T1000 (cell line): Measurements from ENCODE around the gene HORMAD2.

Source experiments
- DNase-seq: peaks from one replicate; lab custom pipeline; 2025; ENCODE audit warnings: mixed read lengths; lab: John Stamatoyannopoulos, UW

The HORMAD2 gene

DNA sequence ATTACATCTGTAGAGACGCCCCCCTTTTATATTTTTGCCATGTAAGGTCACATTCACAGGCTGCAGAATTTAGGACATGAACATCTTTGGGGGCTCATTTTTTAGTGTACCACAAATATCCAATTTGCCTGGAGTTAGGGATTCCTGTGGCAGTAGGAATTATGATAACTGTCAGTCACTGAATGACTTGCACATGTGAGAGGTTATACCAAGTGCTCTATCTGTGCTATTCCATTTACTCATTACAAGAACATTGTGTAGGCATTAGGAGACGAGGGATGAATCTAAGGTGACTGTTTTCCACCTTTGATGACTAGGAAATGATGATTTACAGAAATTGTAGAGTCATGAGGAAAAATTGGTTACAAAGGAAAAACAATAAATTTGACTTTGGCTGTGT lies 87.0 kb downstream of the HORMAD2 start:
- no peak for DNase-seq

DNA sequence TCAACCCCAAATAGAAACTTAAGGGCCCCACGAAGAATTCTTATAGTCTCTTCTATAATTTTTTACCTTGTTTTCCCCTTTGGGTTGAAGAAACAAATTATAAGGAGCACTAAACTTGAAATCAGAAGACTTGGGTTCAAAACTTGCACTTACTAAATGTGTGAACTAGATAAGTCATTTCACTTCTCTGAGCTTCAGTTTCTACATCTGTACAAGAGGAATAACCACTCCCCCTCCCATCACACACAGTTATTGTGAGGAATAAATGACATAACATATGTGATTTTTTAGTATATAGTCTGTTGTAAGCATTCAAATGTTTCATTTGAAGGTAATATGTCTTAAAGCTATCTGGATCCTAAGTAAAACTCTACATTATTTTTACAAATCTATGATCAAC lies 87.5 kb downstream of the HORMAD2 start:
- no peak for DNase-seq

DNA sequence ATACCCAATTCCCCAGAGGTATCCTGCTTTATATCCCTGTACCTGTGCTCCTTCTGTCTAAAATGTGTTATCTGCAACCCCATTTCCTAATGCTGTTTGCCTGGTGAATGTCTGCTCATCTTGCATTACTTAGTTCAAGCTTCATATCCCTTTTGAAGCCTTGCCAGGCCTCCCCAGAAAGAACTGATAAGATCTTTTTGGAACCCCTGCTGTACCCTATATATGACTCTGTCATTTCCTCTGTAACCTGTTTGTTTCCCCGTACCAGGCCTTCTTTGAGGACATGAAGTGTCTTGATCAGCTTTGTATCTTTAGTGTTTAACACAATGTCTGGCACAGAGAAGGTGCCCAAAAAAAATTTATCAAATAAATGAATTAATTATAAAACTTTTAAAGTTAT lies 88.7 kb downstream of the HORMAD2 start:
- no peak for DNase-seq

DNA sequence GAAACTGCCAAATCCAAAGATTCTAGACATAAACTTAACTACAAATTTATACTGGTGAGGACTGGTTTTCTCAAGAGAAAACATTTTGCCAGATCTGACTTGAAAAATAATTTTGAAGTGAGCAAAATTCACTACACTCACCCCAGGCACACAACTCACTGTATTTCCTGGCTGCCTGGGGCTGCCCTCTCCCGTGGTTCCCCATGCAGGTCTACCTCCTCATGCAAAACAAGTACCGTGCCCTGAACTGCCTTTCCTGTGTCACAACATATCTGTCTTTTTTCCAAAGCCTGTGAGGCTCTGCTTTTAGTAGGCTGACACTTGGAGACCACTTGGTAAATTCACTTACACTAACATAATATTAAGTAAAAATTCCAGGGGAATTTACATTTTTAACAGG lies 89.9 kb downstream of the HORMAD2 start:
- DNase-seq, result no peak

DNA sequence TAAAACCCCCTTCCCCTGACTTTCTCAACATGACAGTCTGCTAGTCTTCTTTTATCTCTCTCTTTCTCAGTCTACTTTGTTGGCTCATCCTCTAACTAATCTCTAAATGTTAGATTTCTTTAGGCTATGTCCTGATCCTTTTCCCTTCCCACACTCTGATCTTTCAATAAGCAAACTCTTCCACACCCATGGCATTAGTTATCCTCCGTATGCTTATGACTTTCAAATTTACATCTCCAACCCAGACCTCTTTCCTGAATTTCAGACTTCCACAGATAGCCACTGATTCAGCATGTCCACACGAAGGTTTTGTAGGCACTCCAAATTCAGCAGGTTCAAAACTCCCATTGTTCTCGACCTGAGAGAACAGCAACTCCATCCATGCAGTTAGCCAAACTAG lies 90.7 kb downstream of the HORMAD2 start:
- no peak for DNase-seq

DNA sequence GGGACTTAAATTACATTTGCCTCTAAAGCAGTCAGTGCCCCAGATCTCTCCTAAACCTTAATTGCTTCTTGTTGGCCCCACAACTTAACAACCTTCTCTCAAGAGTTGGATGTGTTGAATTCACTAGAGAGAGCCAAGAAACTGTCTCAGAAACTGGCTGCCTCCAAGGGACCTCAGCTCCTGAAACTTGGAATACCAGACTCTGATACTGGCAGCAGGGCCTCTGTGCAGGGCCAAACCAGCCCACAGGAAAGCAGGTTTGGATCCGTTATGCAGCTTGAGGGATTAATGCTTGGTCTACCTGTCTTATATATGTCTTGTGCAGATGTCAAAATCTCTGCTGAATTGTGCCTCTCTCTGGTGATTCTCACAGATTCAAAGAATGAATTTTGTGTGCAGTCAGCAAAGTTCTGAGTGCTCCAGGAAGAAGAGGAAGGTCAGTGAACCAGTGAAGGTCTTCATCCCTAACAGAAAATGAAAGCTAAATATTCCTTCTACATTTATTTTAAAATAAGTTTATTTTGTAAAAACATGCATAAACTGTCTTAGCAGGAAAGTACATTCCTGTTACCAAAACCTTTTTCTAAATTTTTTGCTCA lies 95.5 kb downstream of the HORMAD2 start:
- no peak for DNase-seq

DNA sequence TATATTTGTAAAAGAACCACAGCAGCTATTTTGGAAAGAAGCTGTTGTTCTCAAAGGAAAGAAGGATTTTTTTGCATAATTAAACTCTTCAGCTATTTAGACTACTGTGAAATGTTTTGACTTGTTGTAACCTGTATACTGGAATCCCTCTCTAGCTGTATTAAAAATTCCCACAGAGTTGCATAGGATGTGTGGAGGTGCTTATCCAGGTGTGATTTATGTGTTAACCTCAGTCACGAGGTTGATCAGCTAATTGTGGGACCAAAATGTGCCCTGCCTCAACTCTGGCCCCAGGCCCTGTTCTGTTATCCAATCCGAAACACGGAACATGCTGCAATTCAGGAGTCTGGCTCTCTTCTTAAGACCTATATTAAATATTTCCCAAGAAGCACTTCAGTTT lies 96.2 kb downstream of the HORMAD2 start:
- no peak for DNase-seq

DNA sequence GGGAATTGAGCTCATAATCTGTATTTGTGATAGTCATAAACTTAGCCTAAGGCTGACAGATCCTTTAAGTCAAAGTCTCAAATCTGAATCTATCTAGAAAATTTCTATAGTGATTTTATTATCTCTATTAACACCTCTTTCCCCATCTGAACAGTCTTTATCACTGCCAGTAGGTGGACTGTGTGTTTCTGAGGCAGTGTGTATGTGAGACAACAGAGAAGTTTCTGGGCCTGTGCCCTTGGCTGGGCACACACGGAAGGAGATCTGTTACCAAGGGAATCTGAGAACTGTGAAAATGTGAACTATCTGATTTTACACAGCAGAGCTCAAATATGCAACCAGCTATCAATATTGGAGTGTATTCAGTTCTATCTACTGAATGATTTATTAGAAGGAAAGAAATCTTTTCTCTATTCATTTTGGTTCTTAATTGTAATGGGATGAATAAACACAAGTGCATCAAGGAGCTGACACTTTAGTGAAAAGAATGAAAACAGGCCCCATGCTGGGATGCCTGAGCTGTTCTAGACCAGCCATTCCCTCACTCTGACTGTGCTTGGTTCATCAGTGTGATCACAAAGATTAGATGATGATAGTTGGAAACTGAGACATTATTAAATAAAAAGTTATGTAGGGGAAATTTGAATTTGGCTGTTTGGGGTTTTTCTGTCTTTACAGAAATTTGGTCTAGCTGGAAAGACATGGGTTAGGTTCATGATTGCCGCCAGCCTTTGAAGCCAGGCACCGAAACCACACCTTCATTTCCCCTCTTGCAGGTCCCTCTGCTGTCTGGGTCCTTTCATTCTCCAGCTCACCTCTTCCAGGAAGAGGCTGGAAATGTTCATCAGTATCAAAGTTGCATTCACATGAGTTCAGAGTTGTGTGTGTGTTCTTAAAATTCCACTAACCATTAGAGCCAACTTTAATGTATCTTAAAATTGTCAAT lies 98.2 kb downstream of the HORMAD2 start:
- DNase-seq, result no peak

DNA sequence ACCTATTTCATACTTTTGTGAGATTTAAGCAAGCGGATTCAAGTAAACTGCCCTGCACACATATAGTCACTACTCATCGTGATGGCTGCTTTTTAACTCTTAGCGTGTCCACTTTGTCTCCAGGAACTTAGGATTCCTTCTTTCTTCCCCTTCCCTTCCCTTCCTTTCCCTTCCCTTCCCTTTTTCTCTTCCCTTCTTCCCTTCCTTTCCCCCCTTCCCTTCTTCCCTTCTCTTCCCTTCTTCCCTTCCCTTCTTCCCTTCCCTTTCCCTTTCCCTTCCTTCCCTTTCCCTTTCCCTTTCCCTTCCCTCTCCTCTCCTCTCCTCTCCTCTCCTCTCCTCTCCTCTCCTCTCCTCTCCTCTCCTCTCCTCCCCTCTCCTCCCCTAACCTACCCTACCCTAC lies 100.4 kb downstream of the HORMAD2 start:
- DNase-seq, result no peak

DNA sequence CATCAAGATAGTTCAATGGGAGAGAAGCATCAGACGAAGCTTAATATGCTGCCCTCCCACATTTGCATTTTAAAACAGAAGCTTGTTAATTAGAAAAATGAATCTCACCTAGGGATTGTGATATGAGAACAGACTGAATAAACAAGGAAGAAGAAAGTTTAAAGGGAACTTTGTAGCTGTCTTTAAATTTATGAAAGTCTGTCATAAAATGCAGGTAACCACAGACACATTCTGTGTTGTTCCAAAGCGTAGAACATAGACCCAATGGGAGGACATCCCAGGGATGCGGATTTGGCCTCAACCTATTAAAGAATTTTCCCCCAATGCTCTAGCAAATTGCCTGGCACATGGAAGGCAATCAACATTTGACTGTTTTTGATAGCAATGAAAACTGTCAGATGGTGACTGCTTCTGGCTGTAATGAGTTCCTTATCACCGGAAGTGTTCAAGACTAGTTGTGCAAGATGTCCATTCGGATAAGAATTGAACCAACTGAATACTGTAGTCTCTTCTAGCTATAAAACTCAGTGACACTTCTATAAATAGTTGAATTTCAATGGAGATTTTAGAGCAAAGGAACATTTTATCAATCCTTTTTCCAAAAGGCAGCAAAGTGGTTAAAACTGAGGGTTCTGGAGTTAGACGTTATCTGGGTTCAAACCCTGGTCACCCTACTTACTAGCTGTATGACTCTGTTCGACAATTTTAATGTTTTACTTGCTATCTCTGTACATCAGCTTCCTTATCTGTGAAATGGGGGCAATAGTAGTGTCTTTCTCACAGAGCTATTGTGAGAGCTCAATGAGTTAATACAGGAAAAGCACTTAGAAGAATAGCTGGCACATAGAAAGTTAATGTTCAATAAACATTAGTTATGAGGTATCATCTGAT lies 101.4 kb downstream of the HORMAD2 start:
- no peak for DNase-seq

DNA sequence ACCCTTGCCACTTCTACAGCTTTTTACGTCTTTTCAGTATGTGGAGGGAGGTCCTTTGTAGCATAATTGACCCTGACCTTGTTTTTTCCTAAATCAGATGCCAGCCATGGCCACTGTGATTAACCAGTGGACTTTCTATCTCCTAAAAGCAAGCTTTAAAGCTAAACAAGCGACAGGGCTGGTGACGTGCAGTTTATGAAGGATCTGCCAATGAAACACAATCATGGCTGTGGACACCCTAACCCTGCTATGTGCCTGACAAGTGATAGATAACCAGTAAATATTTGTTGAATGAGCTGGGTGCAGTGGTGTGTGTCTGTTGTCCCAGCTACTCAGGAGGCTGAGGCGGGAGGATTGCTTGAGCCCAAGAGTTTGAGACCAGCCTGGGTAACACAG lies 102.1 kb downstream of the HORMAD2 start:
- no peak for DNase-seq

DNA sequence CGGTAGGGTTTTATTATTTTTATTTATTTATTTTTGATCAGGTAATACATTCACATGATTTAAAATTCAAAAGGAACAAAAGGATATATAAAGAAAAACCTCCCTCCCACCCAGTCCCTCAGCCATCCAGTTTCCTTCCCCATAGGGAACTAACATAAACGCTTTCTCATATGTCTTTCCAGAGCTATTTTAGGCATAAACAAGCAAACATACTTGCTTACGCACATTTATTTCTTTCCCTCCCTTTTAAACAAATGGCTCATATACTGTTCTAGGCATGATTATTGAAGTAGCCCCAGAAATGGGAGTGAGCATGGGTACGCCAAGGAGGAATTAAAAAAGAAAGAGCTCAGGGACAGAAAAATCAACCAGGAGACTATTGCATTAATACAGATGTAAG lies 102.6 kb downstream of the HORMAD2 start:
- no peak for DNase-seq

DNA sequence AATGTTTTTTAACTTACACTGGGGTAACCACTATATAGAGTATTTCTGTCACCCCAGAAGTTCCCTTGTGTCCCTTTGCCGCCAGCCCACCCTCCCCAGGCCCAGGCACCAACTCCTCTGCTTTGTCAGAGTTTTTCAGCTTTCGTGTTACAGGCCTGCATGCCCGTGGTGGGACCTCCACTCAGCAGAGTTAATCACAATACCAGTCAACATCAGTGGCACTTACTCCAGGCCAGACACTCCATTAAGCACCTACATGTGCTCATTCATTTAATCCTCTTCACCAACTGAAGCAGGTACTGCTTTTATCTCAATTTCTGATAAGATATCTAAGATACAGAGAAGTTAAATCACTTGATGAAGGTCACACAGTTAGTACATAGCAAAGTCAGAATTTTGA lies 103.0 kb downstream of the HORMAD2 start:
- DNase-seq, result no peak

DNA sequence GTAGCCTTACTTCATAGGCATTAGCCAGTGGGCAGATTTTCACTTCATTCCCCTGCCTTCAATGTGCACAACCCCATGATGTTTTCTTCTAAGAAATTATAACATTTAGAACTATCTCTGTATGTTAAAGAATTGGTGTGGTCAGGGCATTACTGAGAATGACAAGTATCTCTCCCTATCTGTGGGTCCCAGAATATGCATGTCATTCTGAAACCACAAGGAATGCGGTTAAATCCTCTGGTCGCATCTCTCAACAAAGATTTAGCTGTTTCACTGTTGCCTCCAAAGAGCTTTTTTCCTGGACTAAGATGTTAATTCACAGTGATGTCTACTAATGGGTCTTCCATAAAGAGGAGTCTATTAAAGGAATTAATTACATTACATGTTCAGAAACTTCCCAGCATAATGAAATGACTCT lies 103.6 kb downstream of the HORMAD2 start:
- no peak for DNase-seq

DNA sequence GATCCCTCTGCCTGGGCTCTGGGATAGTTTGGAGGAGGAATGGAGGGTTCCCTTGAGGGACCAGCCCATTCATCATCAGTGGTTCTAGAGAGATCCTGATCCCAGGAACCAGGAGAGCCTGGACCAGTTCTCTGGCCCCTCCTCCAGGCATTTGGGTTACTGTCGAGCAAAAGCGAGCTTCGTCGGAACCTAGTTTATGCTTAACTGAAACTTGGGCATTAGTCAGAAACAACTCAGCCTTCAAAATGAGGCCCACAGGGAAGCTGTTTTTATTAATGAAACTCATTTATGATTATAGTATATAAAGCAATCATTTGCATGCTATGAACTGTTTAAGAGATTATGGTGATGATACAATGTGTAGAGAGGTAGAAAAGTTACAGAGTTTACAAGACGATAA lies 104.9 kb downstream of the HORMAD2 start:
- no peak for DNase-seq

DNA sequence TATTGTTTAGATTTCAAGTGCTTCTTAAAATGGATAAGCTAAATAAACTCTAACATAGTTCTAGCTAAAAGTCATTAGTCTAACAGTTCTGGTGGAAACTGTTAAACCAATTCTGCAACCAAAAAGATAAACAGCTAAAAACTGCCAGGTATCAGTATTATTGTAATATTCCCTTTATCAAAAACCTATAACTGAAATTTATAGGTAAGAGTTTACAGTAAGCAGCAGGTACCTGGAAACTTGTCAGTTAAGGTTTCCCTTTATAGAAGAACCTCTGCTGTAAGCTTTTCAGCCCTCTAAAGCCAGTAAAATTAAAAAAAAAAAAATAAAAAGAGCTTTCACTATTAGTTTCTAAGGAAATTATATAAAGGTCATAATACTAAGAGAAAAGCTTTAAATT lies 105.3 kb downstream of the HORMAD2 start:
- DNase-seq, result no peak

DNA sequence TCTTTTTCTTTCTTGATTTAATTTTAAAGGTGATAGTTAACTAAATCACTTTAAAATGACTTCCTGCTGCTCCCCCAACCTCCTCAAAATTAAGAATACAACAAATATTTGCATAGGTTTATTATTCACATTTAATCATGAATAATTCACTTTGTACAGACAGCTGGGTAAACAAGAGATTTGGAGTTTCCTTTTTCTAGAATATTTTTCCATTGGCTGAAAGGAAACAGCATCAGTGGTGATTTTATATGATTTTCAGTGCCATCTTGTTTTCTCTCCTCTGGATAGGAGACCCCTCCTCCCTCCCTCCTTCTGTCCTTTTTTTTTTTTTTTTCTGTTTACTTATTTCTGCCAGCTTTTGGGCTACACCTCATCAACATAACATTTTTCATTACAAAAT lies 105.8 kb downstream of the HORMAD2 start:
- DNase-seq, result no peak

DNA sequence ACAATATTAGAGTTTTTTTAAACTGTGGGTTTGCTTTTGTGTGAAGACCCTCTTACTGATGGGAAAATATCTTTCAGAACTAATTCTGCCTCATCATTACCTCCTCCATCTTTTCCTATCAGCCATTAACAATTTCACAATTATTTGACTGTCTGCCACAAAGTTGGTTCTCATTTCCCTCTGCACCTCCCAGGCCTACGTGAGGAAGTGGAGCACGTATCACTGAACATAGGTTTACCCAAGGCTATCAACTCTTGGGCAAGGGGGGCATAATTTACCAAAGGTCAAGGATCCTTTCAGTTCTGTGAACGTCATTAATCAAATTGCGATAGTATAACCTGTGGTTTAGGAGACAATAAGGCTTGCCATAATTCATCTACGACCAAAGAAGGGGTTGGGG lies 106.2 kb downstream of the HORMAD2 start:
- no peak for DNase-seq

DNA sequence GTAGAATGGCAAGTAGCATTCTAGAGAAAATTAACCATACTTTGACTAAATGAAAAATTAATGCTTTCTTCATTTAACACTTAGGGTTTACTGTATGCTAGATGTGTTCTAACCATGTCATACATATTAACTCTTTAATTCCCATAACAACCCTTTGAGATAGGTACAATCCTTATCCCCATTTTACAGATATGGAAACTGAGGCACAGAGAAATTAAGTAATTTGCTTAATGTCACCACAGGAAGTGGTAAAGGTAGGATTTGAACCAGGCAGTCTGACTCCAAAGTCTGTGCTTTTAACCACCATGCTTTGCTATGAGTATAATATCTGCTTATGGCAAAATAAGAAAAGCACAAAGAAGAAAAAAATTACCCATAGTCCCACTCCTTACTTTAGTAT lies 106.8 kb downstream of the HORMAD2 start:
- no peak for DNase-seq

DNA sequence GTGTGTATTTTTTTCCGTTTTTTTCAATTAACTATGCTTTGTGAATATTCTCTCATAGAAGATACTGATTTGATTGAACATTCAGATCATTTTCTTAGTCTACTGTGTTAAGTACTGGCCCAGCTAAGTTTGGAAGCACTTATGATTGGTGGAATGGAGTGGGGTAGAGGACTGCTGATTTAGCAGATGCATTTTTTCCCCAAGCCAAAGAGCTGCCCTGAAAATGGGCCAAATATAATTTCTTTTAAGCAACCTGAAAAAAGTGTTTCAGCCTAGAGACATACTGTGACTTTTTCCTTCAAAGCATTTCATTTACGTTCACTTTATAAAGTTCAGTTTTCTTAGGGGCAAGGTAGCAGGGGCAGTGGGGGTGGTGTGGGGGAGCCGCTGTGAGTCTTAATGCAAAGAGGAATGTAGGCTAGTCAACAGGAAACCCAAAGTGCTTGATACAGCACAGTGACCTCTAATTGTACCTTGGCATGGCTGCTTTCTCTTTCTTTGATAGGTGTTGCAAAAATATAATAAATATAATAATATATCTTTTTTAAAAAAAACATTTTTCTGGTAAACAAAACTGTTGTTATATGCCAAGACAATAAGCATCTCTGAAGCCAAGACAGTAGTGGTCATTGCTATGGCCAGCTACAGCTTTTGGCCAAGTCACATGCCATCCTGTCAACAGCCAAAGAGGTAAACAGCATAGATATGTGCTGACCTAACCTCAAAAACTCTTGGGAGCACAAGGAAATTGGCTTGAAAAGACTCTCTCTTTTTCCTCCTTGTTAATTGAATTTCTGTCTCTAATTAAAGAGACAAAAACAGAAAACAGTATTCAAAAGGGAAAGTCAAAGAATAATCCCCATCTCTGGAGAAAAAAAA lies 107.5 kb downstream of the HORMAD2 start:
- DNase-seq, result no peak

DNA sequence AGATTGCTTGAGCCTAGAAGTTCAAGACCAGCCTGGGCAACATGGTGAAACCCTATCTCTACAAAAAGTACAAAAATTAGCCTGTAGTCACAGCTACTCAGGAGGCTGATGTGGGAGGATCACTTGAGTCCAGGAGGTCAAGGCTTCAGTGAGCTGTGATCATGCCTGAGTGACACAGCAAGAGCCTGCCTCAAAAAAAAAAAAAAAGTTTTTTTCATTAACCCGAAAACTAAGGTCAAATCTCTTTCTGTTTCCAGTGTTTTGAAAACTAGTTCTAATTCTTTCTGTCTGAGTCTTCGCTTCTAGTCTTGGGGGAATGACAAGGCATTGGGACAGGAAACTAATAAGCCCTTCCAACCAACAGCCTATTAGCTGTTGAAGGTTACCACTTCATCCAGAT lies 108.6 kb downstream of the HORMAD2 start:
- DNase-seq, result no peak

DNA sequence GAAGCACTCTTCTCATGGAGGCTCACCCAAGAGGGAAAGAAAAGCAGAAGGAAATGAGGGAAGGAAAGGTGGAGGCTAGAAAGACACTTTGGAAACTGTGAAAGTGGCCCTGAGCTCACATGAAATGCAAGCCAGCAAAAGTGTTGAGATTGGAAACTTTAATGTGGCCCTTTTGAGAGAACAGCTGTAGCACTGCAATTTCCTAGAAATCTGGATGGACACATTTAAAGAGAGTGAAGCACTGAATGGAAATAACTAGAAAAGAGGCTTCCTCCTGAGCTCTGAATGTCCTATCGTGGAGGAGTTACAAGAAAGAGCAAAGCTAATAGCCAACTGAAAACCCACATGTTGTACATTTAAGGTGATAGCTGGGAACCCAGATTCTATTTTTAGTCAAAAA lies 110.3 kb downstream of the HORMAD2 start:
- no peak for DNase-seq
